Tibial nerve (tissue), 4 donors: Measurements from ENCODE around the gene TBC1D5.

Experiments used
- CTCF ChIP-seq, 5 experiments: fragments of 200-600 bp in 3 of 5; fragments of 450-650 bp in 2 of 5; sonication (generic) in 3 of 5; IDR thresholded peaks; one replicate each; pipeline ENCODE4 v1.5.1; 2016 to 2019; ENCODE audit warnings: antibody characterized with exemption in 5 of 5, mild to moderate bottlenecking in 3 of 5, moderate library complexity in 2 of 5
- EP300 ChIP-seq, 2 donors: sonication (generic); formaldehyde crosslinking; IDR thresholded peaks; one replicate each; pipeline ENCODE4 v1.6.1; 2017; ENCODE audit warnings: antibody characterized with exemption in 2 of 2, mild to moderate bottlenecking in 1 of 2
- POLR2A ChIP-seq, 2 donors: fragments of 450-650 bp; IDR thresholded peaks; one replicate each; pipeline ENCODE4 v1.6.1; 2017; ENCODE audit warnings: antibody characterized with exemption in 2 of 2, mild to moderate bottlenecking in 2 of 2, moderate library complexity in 2 of 2

- TF ChIP-seq CTCF (IDR thresholded peaks at IDR 0.05) (no peak), POLR2A (IDR thresholded peaks at IDR 0.05) (no peak), EP300 (IDR thresholded peaks at IDR 0.05) (no peak)
Observed at GRCh38 chr3:17655743-17656142, 86.7 kb downstream of the TBC1D5 start.
